Uterus (tissue), 4 donors: ENCODE data around the gene FRMD8. TPM values are rescaled to one million over a fixed set of nuclear protein-coding genes. Genes with fewer than 3 reads are reported as not detected.

ENCODE experiments used
- DNase-seq, 2 donors: peaks; one replicate each; pipeline ENCODE4 v3.0.0-alpha.2; 2019 to 2020
- H3K27ac ChIP-seq, 2 donors: fragments of 200-600 bp; sonication (generic); 1 replicate in 1 of 2; 2 replicates in 1 of 2; pipeline ENCODE4 v1.5.1; 2016 to 2018
- H3K27me3 ChIP-seq, 2 donors: fragments of 200-600 bp; sonication (generic); one replicate each; pipeline ENCODE4 v1.5.1; 2018 to 2019; ENCODE audit warnings: control low read depth in 1 of 2
- H3K36me3 ChIP-seq, 2 donors: fragments of 200-600 bp; sonication (generic); one replicate each; pipeline ENCODE4 v1.5.1; 2019; ENCODE audit warnings: control low read depth in 1 of 2
- H3K4me1 ChIP-seq, 2 donors: fragments of 200-600 bp; sonication (generic); one replicate each; pipeline ENCODE4 v1.5.1; 2018 to 2019; ENCODE audit warnings: control low read depth in 1 of 2
- H3K4me3 ChIP-seq, 2 donors: fragments of 200-600 bp; sonication (generic); 1 replicate in 1 of 2; 2 replicates in 1 of 2; pipeline ENCODE4 v1.5.1; 2018 to 2019; ENCODE audit warnings: mild to moderate bottlenecking in 1 of 2
- H3K9me3 ChIP-seq, 2 donors: fragments of 200-600 bp; sonication (generic); one replicate each; pipeline ENCODE4 v1.5.1; 2019; ENCODE audit warnings: control low read depth in 1 of 2
- CTCF ChIP-seq, 4 experiments: fragments of 200-600 bp in 2 of 4; fragments of 450-650 bp in 2 of 4; sonication (generic) in 2 of 4; IDR thresholded peaks; one replicate each; pipeline ENCODE4 v1.5.1; 2016 to 2019; ENCODE audit warnings: antibody characterized with exemption in 4 of 4, mild to moderate bottlenecking in 2 of 4, moderate library complexity in 1 of 4
- POLR2A ChIP-seq, 2 donors: fragments of 450-650 bp; IDR thresholded peaks; one replicate each; pipeline ENCODE4 v1.6.1; 2016; ENCODE audit warnings: antibody characterized with exemption in 2 of 2, mild to moderate bottlenecking in 1 of 2, moderate library complexity in 1 of 2
- intact Hi-C: fragments of 100-400 bp; cut with DNase I; formaldehyde crosslinking; loops from one replicate; pipeline ENCODE4 v1.15.1; 2023; ENCODE audit warnings: low total_unique reads
- total RNA-seq, 4 donors: library from RNA; depleted of rRNA in 3 of 4; stranded (reverse); fragments of >200 nt in 3 of 4; gene quantifications; one replicate each; pipeline versions ENCODE4 v1.1.0 to v1.2.4, GENCODE V29; 2014 to 2023
- donor health status: DM: yes; HTN: yes; CAD: no.

Gene FRMD8
- total RNA-seq, 4 donors from 2014 or later = 15.9 to 160 (median 41.5) TPM

DNA sequence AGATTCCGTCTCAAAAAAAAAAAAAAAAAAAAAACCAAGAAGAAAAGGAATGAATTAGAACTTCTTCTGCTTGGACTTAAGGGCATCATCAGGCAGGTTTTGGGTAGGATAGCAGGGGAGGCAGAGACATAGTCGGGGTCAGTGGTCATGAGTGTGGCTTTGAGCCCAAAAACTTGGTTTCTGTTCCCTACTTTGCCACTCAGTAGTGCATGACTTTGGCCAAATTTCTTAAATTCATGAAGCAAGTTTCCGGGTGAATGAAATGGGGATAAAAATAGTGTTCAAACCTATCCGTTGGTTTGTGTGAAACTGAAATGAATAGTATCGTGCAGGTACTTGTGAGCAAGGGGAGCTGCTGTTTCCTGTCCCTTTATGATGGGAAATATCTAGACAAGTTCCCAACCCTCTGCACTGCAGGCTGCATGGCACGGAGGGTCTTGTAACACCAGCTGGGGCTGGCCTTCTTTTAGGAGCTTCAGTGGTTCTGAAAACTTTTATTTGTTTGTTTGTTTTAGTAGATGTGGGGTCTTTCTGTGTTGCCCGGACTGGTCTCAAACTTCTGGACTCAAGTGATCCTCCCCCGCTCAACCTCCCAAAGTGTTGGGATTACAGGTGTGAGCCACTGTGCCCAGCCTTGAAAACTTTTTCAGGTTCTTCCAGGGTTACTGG, 54.5 kb downstream of the FRMD8 start:
- peaks cover 0 to 17% of the 10 kb centered on the region in 2 donors for H3K4me1 ChIP-seq
- DNase-seq = peak; percentile 7 to 12
- peak overlapping the region in 1 of 2 donors; percentile 20 for H3K27ac ChIP-seq
- H3K36me3 ChIP-seq = no peaks in the 10 kb centered on the region
- no peak for TF ChIP-seq CTCF (IDR thresholded peaks at IDR 0.05)
- no peak for TF ChIP-seq POLR2A (IDR thresholded peaks at IDR 0.05)
- no peaks in the 10 kb centered on the region for H3K27me3 ChIP-seq
- H3K9me3 ChIP-seq = no peaks in the 10 kb centered on the region
- intact Hi-C loops = no loop called here
- H3K4me3 ChIP-seq = no peak overlapping the region

GRCh38 chr11:65442842-65443331, 56.5 kb downstream of the FRMD8 start:
- no peaks in the 10 kb centered on the region for H3K9me3 ChIP-seq
- TF ChIP-seq POLR2A (IDR thresholded peaks at IDR 0.05) (no peak), CTCF (IDR thresholded peaks at IDR 0.05) (no peak)
- intact Hi-C loops = no loop called here
- H3K4me1 ChIP-seq = peaks cover 0 to 11% of the 10 kb centered on the region in 2 donors
- peak overlapping the region; percentile 20 to 45 for H3K27ac ChIP-seq
- H3K4me3 ChIP-seq = no peak overlapping the region
- no peaks in the 10 kb centered on the region for H3K36me3 ChIP-seq
- peak; percentile 20 to 24 for DNase-seq
- H3K27me3 ChIP-seq = no peaks in the 10 kb centered on the region

- Histone ChIP-seq H3K27ac (peak overlapping the region; percentile 20 to 45), H3K36me3 (no peaks in the 10 kb centered on the region), H3K4me1 (peaks cover 0 to 10% of the 10 kb centered on the region in 2 donors), H3K27me3 (no peaks in the 10 kb centered on the region), H3K9me3 (no peaks in the 10 kb centered on the region), H3K4me3 (no peak overlapping the region)
- intact Hi-C loops = no loop called here
- TF ChIP-seq CTCF (IDR thresholded peaks at IDR 0.05) (no peak), POLR2A (IDR thresholded peaks at IDR 0.05) (no peak)
- DNase-seq = peak; percentile 17 to 22
Observed at GRCh38 chr11:65444314-65445051, 58.0 kb downstream of the FRMD8 start.

GRCh38 chr11:65445101-65445603, 58.7 kb downstream of the FRMD8 start:
- H3K4me1 ChIP-seq = peaks cover 0 to 10% of the 10 kb centered on the region in 2 donors
- intact Hi-C loops = no loop called here
- H3K27me3 ChIP-seq = no peaks in the 10 kb centered on the region
- no peak overlapping the region for H3K4me3 ChIP-seq
- DNase-seq = peak in 1 of 2 donors; percentile 14
- TF ChIP-seq POLR2A (IDR thresholded peaks at IDR 0.05) (no peak), CTCF (IDR thresholded peaks at IDR 0.05) (no peak)
- H3K36me3 ChIP-seq = no peaks in the 10 kb centered on the region
- H3K9me3 ChIP-seq = no peaks in the 10 kb centered on the region
- peak overlapping the region; percentile 20 to 45 for H3K27ac ChIP-seq
